ENCODE measurements around the gene MSN.

GRCh38 chrX:65750674-65751469 is 83.4 kb downstream of the MSN start:
- no peak for TF ChIP-seq MXI1 (conservative IDR thresholded peaks at IDR 0.05; ENCODE audit: poor library complexity, severe bottlenecking)
- no peak for TF ChIP-seq CTCF (IDR thresholded peaks at IDR 0.05; ENCODE audit: poor library complexity, severe bottlenecking)
- no peak for TF ChIP-seq EZH2 (IDR thresholded peaks at IDR 0.05; ENCODE audit: borderline replicate concordance, insufficient read depth, low read length, poor library complexity, severe bottlenecking)
